ENCODE results near the gene RBMX2.
"Not testable (repeated sequence)": the region's sequence is repeated elsewhere in the genome, so short reads cannot be mapped to it uniquely, and the experiment has no call there.

The RBMX2 gene

DNA sequence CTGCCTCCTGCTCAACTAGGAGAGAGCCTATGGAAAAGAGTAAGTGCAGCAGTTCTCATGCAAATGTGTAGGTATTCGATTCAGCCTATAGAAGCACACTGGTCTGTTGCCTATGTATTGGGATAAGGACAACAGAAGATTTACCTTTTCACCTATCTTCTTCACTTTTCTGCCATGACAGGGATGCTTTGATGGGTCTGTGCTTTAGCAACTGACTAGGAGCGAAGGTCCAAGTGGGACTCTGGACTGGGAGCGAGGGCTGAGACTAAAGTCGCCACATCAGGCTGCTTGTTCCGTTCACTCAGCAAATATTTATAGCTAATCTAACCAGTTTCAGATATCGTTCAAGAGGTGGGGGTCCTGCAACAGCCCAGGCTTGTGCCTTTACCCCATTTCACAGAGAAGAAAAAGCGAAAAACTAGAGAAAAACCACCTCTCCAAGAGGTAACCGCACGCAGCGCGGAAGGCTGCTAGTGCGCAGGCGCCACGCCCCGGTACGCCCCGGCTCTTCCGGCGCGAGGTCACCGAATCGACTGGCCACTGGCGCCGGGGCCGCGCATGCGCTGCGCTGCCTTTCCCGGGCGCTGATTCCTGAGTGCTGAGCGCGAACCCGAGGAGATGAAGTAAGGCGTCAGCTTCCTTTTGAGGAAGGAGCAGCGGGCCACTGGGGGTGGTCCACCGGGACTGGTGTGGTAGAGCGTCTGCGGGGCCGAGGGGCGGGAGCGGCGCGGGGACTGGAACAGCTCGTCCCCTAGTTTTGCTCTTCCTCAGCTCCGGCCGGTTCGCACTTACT lies at the start of gene RBMX2:
TSS of gene RBMX2 (plus strand) at position 573 of the 793 bp plus-strand sequence. CDS start at position 619, 46 bp downstream.
- DNase-seq = peak; percentile 85

GRCh38 chrX:130352050-130352449 lies 49.7 kb upstream of the RBMX2 start:
- DNase-seq = not testable (repeated sequence)

DNA sequence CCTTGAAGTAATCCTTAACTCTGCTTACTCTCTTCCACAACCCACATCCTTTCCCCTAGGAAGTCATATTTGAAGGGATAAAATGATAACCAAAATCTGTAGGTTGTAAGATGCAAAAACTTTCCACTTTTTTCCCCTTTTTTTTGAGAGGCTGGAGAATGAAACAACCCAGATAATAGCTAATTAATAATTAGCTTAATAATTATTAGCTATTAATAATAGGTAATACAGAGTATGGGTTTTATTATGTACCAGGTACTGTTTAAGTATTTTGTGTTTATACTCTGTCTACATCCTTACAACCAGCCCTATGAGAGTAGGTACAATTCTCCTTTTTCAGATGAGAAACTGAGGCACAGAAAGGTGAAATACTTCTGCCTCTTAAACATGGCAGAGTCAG lies 25.7 kb upstream of the RBMX2 start:
- no peak for DNase-seq

DNA sequence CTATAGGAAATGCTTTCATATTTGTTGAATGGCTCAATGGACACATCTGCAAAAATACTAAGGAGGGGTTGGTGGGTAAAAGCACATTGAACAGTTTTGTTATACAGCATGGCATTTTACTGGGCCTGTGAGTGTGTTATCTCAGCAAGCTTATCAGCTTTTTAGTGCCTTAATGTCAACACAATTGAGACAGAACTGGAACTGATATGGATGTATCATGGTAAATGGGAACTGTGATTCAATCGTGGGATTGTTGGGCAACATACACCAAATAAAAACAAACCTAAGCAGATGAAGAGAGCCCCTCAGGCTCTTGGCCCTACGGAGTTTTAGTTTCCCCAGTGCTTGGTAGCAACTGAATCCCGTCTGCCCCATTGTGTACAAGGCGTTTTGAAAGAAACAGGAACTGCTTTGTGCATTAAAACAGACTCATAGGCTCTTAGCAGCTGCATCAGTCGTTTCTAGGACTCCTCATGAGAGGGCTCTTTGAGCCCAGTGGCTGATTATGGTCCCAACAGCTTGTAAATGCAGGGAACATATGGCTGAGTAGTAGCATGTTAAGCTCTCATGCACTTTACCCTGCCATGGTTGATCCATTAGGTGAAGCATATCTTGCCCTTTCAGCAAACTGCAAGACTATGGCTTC lies 23.6 kb upstream of the RBMX2 start:
- DNase-seq = no peak

- DNase-seq = peak; percentile 5
Observed at GRCh38 chrX:130385520-130385919, 16.3 kb upstream of the RBMX2 start, which contains the start of gene GPR119. TSS of gene GPR119 (minus strand) at chrX:130385674. CDS start at chrX:130385447, 227 bp downstream.

GRCh38 chrX:130386408-130386808 lies 15.4 kb upstream of the RBMX2 start:
- peak; percentile 13 for DNase-seq

GRCh38 chrX:130393451-130394074 lies 8.2 kb upstream of the RBMX2 start:
- peak; percentile 80 for DNase-seq

- DNase-seq = no peak
Observed at GRCh38 chrX:130395341-130395740, 6.4 kb upstream of the RBMX2 start.

- no peak for DNase-seq
Observed at GRCh38 chrX:130402208-130402684, 459 bp downstream of the RBMX2 start.

DNA sequence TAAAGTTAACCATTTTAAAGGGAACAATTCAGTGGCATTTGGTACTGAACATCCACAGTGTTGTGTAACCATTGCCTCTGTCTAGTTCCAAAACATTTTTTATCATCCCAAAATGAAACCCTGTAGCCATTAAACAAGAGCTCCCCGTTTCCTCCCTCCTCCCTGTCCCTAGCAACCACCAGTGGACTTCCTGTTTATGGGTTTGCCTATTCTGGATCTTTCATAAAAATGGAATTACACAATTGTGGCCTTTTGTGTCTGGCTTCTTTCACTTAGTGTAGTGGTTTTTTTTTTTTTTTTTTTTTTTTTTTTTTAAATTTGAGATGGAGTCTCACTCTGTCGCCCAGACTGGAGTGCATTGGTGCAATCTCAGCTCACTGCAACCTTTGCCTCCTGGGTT lies 11.6 kb downstream of the RBMX2 start:
- DNase-seq = peak; percentile 5

- no peak for DNase-seq
Observed at GRCh38 chrX:130414800-130415199, 13.0 kb downstream of the RBMX2 start.

DNA sequence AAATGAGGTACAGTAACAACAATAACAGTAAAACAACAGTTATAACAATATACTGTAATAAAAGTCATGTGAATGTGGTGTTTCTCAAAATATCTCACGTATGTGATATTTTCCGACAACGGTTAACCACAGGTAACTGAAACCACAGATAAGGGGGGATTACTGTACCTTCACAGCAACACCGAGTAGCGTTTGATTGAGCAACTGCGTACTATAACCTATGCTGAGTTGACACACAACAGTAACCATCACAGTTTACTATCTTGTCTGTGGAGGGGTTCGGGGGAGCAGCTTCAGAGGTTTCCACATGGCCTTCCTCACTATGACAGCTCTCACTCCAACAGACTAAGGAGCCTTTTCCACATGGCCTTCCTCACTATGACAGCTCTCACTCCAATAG lies 13.4 kb downstream of the RBMX2 start:
- no peak for DNase-seq

DNA sequence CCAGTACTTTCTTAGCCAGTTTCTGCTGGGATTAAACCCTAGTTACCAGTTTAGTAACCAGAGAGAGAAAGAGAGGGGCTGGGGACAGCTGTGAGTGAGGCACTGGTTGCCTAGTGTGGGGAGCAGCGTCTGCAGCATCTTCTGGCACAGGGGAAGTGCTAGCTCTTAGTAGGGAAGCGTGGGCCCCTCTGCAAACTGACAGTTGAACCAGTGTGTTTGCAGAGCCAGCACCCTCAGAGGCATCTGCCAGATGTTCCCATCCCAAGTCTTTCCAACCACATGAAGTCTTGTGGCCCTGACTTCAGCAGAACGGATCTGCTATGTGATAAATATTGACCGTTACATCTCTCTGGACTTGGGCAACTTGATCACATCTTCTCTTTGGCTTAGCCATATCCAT lies 15.0 kb downstream of the RBMX2 start:
- DNase-seq = no peak

GRCh38 chrX:130418066-130418465 lies 16.3 kb downstream of the RBMX2 start:
- DNase-seq = no peak

DNA sequence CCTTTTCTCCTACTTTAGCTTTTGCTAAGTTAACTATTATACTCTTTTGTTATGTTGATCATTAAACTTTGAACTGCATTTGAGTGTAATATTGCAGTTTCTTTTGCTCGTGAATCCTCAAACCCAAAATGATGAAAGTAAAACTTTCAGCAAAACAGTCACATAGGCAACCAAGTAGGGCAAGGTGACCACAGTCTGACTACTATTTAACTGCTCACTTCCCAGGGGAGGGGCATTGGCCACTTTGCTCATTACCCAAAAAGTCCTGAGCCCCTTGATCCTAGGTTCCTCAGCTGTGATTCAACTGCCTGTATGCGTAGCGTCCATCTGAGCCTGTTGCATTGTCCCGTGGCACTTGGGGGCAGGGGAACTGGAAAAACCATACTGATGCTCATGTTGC lies 17.0 kb downstream of the RBMX2 start:
- no peak for DNase-seq

DNA sequence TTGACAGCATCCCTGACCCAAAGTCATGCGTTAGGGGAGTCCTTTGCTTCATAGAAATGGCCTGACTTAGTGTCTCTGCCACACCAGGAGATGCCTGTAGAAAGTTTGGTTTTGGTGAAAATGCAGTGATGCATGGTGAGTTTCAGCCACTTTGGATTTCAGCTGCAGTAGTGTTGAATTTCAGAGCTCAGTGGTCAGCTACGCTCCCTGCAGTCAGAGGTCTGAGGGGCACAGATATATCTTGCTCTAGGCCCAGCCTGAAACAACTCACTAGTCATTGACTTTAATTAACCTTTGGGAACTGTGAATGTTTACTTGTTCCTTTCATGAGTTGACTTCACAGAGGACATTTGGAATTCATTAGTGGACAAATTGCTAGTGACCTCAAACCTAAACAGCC lies 17.5 kb downstream of the RBMX2 start:
- DNase-seq = no peak

DNA sequence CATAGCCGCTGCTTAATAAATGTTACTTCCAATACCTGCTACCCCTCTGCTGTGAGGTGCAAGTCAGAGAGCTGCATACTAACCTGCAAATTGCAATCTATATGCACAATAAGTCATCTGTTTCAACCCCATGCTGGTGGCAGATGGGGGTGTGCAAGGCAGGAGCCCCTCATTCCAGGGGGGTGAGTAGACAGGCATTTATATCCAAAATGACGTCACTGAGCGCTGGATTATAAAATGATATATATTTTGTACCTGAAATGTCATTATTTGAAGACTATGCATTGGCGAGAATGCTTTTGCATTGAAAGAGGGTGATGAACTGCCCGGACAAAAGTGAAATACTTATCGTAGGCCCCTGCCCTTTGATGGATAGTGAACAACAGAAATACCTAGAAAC lies 24.7 kb downstream of the RBMX2 start:
- no peak for DNase-seq

DNA sequence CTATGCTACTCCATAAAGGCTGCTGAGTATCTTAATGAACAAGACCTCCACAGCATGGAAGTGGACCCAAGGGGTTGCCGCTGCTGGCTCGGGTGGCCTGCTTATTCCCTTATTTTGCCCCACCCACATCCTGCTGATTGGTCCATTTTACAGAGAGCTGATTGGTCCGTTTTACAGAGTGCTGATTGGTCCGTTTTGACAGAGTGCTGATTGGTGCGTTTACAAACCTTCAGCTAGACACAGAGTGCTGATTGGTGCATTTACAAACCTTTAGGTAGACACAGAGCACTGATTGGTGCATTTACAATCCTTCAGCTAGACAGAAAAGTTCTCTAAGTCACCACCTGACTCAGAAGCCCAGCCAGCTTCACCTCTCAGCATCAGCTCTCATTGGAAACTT lies 27.4 kb downstream of the RBMX2 start:
- not testable (repeated sequence) for DNase-seq

- no peak for DNase-seq
Observed at GRCh38 chrX:130435937-130436336, 34.1 kb downstream of the RBMX2 start.

- not testable (repeated sequence) for DNase-seq
Observed at GRCh38 chrX:130437996-130438395, 36.2 kb downstream of the RBMX2 start.

DNA sequence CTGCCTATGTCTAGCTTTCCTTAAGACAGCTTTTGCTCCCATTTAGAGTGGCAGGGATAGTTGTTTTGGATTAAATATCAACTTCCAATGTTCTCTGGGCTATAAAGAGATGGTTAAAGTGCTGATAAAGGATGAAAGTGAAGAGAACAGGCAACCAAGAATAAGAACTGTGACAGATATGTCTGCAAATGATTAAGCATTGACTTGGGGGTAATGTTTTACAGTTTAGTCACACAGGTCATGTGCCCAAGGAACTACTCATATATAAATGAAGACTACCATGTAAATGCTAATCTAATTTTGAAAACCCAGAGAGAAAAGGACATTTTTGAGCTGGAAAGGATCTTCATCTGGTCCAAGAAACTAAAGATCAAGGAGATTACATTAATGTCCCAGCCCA lies 42.1 kb downstream of the RBMX2 start:
- no peak for DNase-seq

- no peak for DNase-seq
Observed at GRCh38 chrX:130444641-130445336, 43.0 kb downstream of the RBMX2 start.

DNA sequence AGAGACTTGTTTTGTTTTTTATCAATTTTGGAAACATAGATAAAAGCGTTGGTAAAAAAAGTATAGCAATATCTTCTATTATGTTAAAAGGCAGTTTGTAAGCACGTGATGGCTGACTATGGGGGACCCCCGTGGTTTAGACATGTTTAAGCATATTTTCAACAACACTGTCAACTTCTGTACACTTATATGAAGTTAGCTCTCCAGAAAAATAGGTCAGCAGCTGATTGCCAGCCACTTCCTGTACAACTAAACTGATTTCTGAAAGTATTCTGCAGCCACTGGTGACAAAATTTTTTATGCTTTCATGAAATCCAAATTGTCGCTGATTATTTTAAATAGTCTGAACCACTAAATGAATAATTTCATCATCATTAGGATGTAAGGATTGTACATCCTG lies 45.2 kb downstream of the RBMX2 start:
- no peak for DNase-seq
